Coronary artery (tissue), 2 donors: ENCODE results near the gene GATB.

Experiments used
- DNase-seq: peaks from one replicate; pipeline ENCODE4 v3.0.0-alpha.2; 2017; ENCODE audit warnings: low spot score
- H3K27ac ChIP-seq, 2 donors: fragments of 200-600 bp; sonication (generic); one replicate each; pipeline ENCODE4 v1.5.1; 2016 to 2019
- H3K4me3 ChIP-seq: fragments of 200-600 bp; sonication (generic); 2 replicates; pipeline ENCODE4 v1.5.1; 2016; ENCODE audit warnings: mild to moderate bottlenecking, moderate library complexity
- CTCF ChIP-seq: fragments of 200-600 bp; sonication (generic); IDR thresholded peaks from one replicate; pipeline ENCODE4 v1.5.1; 2019; ENCODE audit warnings: antibody characterized with exemption

GATB gene

GRCh38 chr4:151702256-151702655 lies 58.6 kb downstream of the GATB start:
- no peak for TF ChIP-seq CTCF
- no peak for DNase-seq
- Histone ChIP-seq H3K27ac (no peak overlapping the region), H3K4me3 (no peak overlapping the region)

GRCh38 chr4:151700566-151701316 lies 60.1 kb downstream of the GATB start:
- H3K27ac ChIP-seq: no peak overlapping the region
- no peak overlapping the region for H3K4me3 ChIP-seq
- no peak for TF ChIP-seq CTCF
- no peak for DNase-seq

GRCh38 chr4:151698213-151698612 lies 62.6 kb downstream of the GATB start:
- no peak for TF ChIP-seq CTCF
- Histone ChIP-seq H3K27ac (no peak overlapping the region), H3K4me3 (no peak overlapping the region)
- DNase-seq: no peak

GRCh38 chr4:151694961-151695720 lies 65.7 kb downstream of the GATB start:
- no peak for DNase-seq
- Histone ChIP-seq H3K27ac (no peak overlapping the region), H3K4me3 (no peak overlapping the region)
- no peak for TF ChIP-seq CTCF

GRCh38 chr4:151692821-151693673 lies 67.8 kb downstream of the GATB start:
- no peak overlapping the region for H3K4me3 ChIP-seq
- DNase-seq: no peak
- H3K27ac ChIP-seq: no peak overlapping the region
- no peak for TF ChIP-seq CTCF

- DNase-seq: no peak
- Histone ChIP-seq H3K4me3 (no peak overlapping the region), H3K27ac (no peak overlapping the region)
- TF ChIP-seq CTCF: no peak
Observed at GRCh38 chr4:151692443-151692782, 68.4 kb downstream of the GATB start.
